Gastroesophageal sphincter (tissue), 3 donors: ENCODE measurements around the gene MTA1.

ENCODE experiments used
- EP300 ChIP-seq: sonication (generic); formaldehyde crosslinking; IDR thresholded peaks from one replicate; pipeline ENCODE4 v1.6.1; 2017; ENCODE audit warnings: antibody characterized with exemption, mild to moderate bottlenecking
- POLR2A ChIP-seq, 2 donors: fragments of 450-650 bp; IDR thresholded peaks; one replicate each; pipeline ENCODE4 v1.6.1; 2017; ENCODE audit warnings: antibody characterized with exemption in 2 of 2, mild to moderate bottlenecking in 2 of 2, moderate library complexity in 1 of 2
- POLR2AphosphoS5 ChIP-seq: sonication (generic); formaldehyde crosslinking; IDR thresholded peaks from one replicate; pipeline ENCODE4 v1.6.1; 2017; ENCODE audit warnings: antibody characterized with exemption
- TF ChIP-seq, protein P1 (sequence below), 4 experiments: fragments of 200-600 bp in 2 of 4; fragments of 450-650 bp in 2 of 4; sonication (generic) in 1 of 4; IDR thresholded peaks; one replicate each; pipeline ENCODE4 v1.5.1; 2017 to 2019; ENCODE audit warnings: antibody characterized with exemption in 4 of 4, mild to moderate bottlenecking in 2 of 4, moderate library complexity in 2 of 4

DNA sequence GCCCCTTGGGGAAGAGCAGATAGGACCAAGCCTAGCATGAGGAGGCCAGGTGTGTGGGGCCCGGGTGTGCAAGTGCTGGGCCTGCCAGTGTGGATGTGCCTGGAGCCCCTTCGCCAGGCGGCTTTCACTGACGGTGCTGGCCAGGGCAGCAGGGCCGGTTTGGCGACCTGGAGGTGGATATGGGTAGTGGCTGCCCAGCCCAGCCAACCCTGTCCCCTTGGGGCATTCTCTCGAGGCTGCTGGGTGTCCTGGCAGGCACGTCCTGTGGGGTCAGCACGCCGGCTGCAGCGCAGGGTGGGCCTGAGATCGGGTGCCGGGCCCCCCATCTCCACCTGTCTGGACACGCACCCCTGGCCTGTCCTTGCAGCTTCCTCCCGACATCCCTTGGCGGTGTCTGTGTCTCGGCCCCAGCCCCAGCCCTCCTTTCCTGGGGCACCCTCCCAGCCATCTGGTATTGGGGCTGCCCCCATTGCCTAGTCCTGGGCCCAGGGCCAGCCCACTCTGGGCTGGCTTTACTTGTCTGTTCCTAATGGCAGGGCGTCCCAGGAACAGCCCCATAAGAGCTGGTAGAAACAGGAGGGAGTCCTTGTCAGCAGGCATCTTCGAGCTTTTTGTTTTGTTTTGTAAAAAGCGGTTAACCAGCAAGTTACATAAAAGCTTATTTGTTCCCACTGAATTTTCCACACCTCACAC is 47.8 kb downstream of the MTA1 start:
- TF ChIP-seq, protein P1, sequence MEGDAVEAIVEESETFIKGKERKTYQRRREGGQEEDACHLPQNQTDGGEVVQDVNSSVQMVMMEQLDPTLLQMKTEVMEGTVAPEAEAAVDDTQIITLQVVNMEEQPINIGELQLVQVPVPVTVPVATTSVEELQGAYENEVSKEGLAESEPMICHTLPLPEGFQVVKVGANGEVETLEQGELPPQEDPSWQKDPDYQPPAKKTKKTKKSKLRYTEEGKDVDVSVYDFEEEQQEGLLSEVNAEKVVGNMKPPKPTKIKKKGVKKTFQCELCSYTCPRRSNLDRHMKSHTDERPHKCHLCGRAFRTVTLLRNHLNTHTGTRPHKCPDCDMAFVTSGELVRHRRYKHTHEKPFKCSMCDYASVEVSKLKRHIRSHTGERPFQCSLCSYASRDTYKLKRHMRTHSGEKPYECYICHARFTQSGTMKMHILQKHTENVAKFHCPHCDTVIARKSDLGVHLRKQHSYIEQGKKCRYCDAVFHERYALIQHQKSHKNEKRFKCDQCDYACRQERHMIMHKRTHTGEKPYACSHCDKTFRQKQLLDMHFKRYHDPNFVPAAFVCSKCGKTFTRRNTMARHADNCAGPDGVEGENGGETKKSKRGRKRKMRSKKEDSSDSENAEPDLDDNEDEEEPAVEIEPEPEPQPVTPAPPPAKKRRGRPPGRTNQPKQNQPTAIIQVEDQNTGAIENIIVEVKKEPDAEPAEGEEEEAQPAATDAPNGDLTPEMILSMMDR (IDR thresholded peaks at IDR 0.05) = no peak
- TF ChIP-seq POLR2A (IDR thresholded peaks at IDR 0.05) = no peak
- TF ChIP-seq POLR2AphosphoS5 = no peak
- no peak for TF ChIP-seq EP300
